ENCODE measurements around the gene YEATS4.

- TF ChIP-seq POLR2A (IDR thresholded peaks at IDR 0.05; ENCODE audit: low read length), result no peak
- no peak for TF ChIP-seq GATA1 (IDR thresholded peaks at IDR 0.05; ENCODE audit: low read depth, low read length)
Observed at GRCh38 chr12:69350777-69351176, 8.8 kb upstream of the YEATS4 start.

Data from erythroblast (primary cell).